Measurements from ENCODE around the gene PARP12.

The PARP12 gene

GRCh38 chr7:140007051-140007690 is 55.6 kb downstream of the PARP12 start:
- TF ChIP-seq CTCF (conservative IDR thresholded peaks at IDR 0.05; ENCODE audit: low read depth, low read length) = no peak
- DNase-seq (ENCODE audit: low read depth) = no peak
- H3K4me3 ChIP-seq (ENCODE audit: low read length) = no peak overlapping the region

GRCh38 chr7:140006600-140006999 is 56.2 kb downstream of the PARP12 start:
- H3K4me3 ChIP-seq (ENCODE audit: low read length) = no peak overlapping the region
- TF ChIP-seq CTCF (conservative IDR thresholded peaks at IDR 0.05; ENCODE audit: low read depth, low read length) = no peak
- no peak for DNase-seq (ENCODE audit: low read depth)

GRCh38 chr7:140005754-140006503 is 56.8 kb downstream of the PARP12 start:
- DNase-seq (ENCODE audit: low read depth) = no peak
- H3K4me3 ChIP-seq (ENCODE audit: low read length) = no peak overlapping the region
- TF ChIP-seq CTCF (conservative IDR thresholded peaks at IDR 0.05; ENCODE audit: low read depth, low read length) = peak; percentile 57

GRCh38 chr7:140005341-140005740 is 57.4 kb downstream of the PARP12 start:
- TF ChIP-seq CTCF (conservative IDR thresholded peaks at IDR 0.05; ENCODE audit: low read depth, low read length) = no peak
- H3K4me3 ChIP-seq (ENCODE audit: low read length) = no peak overlapping the region
- DNase-seq (ENCODE audit: low read depth) = no peak

- H3K4me3 ChIP-seq (ENCODE audit: low read length) = no peak overlapping the region
- DNase-seq (ENCODE audit: low read depth) = no peak
- TF ChIP-seq CTCF (conservative IDR thresholded peaks at IDR 0.05; ENCODE audit: low read depth, low read length) = no peak
Measured at GRCh38 chr7:140004672-140005071, 58.1 kb downstream of the PARP12 start.

GRCh38 chr7:140003913-140004382 is 58.8 kb downstream of the PARP12 start:
- peak; percentile 18 for DNase-seq (ENCODE audit: low read depth)
- no peak overlapping the region for H3K4me3 ChIP-seq (ENCODE audit: low read length)
- TF ChIP-seq CTCF (conservative IDR thresholded peaks at IDR 0.05; ENCODE audit: low read depth, low read length) = peak; percentile 62
